Neural cell (in vitro differentiated cells): ENCODE results near the gene FUNDC2.

Experiments used
- CTCF ChIP-seq: fragments of 450-650 bp; IDR thresholded peaks from 2 replicates; pipeline ENCODE4 v1.5.1; 2014; ENCODE audit warnings: antibody characterized with exemption, mild to moderate bottlenecking, moderate library complexity; ENCODE audit not compliant: poor library complexity, severe bottlenecking
- POLR2AphosphoS5 ChIP-seq: IDR thresholded peaks from 2 replicates; pipeline ENCODE4 v1.6.1; 2012
- SMC3 ChIP-seq: fragments of 450-650 bp; conservative IDR thresholded peaks from 2 replicates; pipeline ENCODE4 v1.6.1; 2014; ENCODE audit warnings: antibody characterized with exemption, mild to moderate bottlenecking, moderate library complexity; ENCODE audit not compliant: poor library complexity
- TAF1 ChIP-seq: IDR thresholded peaks from 2 replicates; pipeline ENCODE4 v1.6.1; 2012; ENCODE audit warnings: low read depth

- no peak for TF ChIP-seq CTCF
- no peak for TF ChIP-seq TAF1
- no peak for TF ChIP-seq POLR2AphosphoS5
- TF ChIP-seq SMC3, result no peak
Measured at GRCh38 chrX:155069414-155069813, 42.8 kb downstream of the FUNDC2 start.
